ENCODE data around the gene SH2D4B. TPM values are rescaled to one million over a fixed set of nuclear protein-coding genes. Genes with fewer than 3 reads are reported as not detected.

Gene SH2D4B
- total and polyA plus RNA-seq, 7 donors = 0.06 to 0.33 TPM; not detected in 5

DNA sequence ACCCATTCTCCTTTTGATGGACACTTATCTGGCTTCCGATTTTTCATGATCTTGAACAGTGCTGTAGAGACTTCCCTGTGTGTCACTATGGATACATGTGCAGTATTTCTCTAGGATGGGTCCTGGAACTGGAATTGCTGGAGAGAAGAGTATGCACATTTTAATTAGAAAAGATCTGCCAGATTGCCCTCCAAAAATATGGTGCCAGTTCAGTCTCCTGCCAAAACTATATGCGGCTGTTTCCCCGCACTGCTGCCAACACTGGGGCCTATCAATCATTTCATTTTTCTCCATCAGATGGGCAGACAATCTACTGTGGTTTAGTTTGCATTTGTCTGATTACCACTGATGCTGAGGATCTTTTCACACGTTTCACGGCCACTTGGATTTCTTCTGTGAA lies 105.0 kb downstream of the SH2D4B start:
- WGBS, 2 donors = 89 to 94% methylated on average over 5 of the region's 5 CpGs
- DNase-seq = no peak
- Histone ChIP-seq H3K27ac (no peak overlapping the region), H3K9me3 (no peaks in the 10 kb centered on the region), H3K27me3 (no peaks in the 10 kb centered on the region), H3K4me3 (no peak overlapping the region), H3K4me1 (no peaks in the 10 kb centered on the region), H3K36me3 (no peaks in the 10 kb centered on the region)
- TF ChIP-seq EP300 (IDR thresholded peaks at IDR 0.05) (no peak), POLR2A (IDR thresholded peaks at IDR 0.05) (no peak), POLR2AphosphoS5 (IDR thresholded peaks at IDR 0.05) (no peak)
- TF ChIP-seq, protein P1, sequence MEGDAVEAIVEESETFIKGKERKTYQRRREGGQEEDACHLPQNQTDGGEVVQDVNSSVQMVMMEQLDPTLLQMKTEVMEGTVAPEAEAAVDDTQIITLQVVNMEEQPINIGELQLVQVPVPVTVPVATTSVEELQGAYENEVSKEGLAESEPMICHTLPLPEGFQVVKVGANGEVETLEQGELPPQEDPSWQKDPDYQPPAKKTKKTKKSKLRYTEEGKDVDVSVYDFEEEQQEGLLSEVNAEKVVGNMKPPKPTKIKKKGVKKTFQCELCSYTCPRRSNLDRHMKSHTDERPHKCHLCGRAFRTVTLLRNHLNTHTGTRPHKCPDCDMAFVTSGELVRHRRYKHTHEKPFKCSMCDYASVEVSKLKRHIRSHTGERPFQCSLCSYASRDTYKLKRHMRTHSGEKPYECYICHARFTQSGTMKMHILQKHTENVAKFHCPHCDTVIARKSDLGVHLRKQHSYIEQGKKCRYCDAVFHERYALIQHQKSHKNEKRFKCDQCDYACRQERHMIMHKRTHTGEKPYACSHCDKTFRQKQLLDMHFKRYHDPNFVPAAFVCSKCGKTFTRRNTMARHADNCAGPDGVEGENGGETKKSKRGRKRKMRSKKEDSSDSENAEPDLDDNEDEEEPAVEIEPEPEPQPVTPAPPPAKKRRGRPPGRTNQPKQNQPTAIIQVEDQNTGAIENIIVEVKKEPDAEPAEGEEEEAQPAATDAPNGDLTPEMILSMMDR (IDR thresholded peaks at IDR 0.05) = no peak
- intact Hi-C loops (cut with DNase I) = no loop called here

DNA sequence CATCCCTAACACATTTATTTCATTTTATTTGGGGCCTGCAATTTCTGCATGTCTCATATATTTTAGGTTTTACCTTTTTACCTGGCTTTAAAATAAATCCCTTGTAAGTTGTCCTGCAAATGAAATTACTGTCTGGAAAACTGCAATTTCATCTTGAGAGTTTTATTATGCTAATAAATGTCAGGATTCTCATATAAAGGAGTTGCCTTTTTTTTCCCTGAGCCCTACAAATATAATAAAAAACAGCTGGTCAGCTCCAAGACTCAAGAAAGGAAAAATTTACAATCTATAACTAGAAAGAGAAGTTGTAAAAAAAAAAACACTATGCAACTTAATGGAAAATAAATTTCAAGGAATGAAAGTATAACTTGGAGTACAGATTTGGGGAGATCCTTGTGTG lies 108.7 kb downstream of the SH2D4B start:
- H3K4me1 ChIP-seq = no peaks in the 10 kb centered on the region
- no peak for TF ChIP-seq POLR2A (IDR thresholded peaks at IDR 0.05)
- TF ChIP-seq, protein P1 (IDR thresholded peaks at IDR 0.05) = no peak
- no peaks in the 10 kb centered on the region for H3K36me3 ChIP-seq
- no peak for DNase-seq
- H3K27me3 ChIP-seq = no peaks in the 10 kb centered on the region
- H3K9me3 ChIP-seq = no peaks in the 10 kb centered on the region
- intact Hi-C loops (cut with DNase I) = no loop called here
- no peak overlapping the region for H3K27ac ChIP-seq
- H3K4me3 ChIP-seq = no peak overlapping the region

DNA sequence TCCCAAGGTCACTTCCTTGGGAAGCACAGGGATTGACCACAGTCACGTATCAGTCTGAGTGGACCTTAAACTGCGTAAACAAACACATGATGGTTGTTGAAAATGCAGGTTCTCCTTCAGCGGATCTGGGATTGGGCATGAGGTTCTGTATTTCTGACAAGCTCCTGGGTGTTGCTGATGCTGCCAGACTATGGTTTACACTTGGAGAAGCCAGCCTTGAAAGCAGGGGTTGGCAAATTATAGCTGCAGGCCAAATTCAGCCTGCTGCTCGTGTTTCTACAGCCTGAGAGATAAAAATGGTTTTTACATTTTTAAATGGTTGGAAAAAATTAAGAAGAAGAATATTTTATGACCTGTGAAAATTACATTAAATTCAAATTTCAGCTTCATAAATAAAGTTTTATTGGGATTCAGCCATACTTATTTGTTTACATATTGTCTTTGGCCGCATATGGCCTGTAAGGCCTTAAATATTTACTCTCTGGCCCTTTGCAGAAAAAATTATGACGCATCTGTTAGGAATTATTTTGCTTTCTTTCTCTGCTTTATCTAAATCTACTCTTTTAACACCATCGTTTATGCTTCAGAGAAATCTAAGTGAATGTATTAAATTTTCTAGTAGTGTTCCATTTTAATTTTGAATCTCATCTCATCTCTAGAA lies 109.6 kb downstream of the SH2D4B start:
- intact Hi-C loops (cut with DNase I) = no loop called here
- 66 to 78% methylated on average over 7 of the region's 7 CpGs for WGBS, 2 donors
- Histone ChIP-seq H3K27ac (no peak overlapping the region), H3K4me1 (no peaks in the 10 kb centered on the region), H3K27me3 (no peaks in the 10 kb centered on the region), H3K4me3 (no peak overlapping the region), H3K36me3 (no peaks in the 10 kb centered on the region), H3K9me3 (no peaks in the 10 kb centered on the region)
- TF ChIP-seq EP300 (IDR thresholded peaks at IDR 0.05) (no peak), POLR2A (IDR thresholded peaks at IDR 0.05) (no peak), POLR2AphosphoS5 (IDR thresholded peaks at IDR 0.05) (no peak)
- TF ChIP-seq, protein P1 (IDR thresholded peaks at IDR 0.05) = no peak
- DNase-seq = no peak

DNA sequence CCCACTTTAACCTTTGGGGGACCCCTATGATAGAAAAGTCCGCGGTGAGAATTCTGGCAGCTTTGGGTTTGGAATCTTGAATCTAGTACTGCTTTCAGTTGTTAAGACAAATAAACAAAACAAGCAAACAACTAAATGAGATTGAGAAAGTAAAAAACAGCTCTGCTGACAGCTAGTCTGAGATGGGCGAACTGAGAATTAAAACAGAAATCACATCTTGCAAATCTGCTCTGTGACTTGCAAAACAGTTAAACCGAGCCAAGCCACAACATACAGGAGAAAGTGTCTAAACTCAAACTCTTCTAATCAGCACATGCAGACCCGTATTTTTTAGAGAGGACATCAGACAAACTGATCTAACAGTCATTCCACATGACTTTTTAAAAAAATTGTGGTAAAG lies 110.4 kb downstream of the SH2D4B start:
- Histone ChIP-seq H3K9me3 (no peaks in the 10 kb centered on the region), H3K36me3 (no peaks in the 10 kb centered on the region), H3K27me3 (no peaks in the 10 kb centered on the region), H3K27ac (no peak overlapping the region), H3K4me1 (no peaks in the 10 kb centered on the region), H3K4me3 (no peak overlapping the region)
- 81 to 82% methylated on average over 5 of the region's 5 CpGs for WGBS, 2 donors
- intact Hi-C loops (cut with DNase I) = no loop called here
- DNase-seq = no peak
- no peak for TF ChIP-seq POLR2A (IDR thresholded peaks at IDR 0.05)
- TF ChIP-seq POLR2AphosphoS5 (IDR thresholded peaks at IDR 0.05) = no peak
- TF ChIP-seq, protein P1 (IDR thresholded peaks at IDR 0.05) = no peak
- TF ChIP-seq EP300 (IDR thresholded peaks at IDR 0.05) = no peak

DNA sequence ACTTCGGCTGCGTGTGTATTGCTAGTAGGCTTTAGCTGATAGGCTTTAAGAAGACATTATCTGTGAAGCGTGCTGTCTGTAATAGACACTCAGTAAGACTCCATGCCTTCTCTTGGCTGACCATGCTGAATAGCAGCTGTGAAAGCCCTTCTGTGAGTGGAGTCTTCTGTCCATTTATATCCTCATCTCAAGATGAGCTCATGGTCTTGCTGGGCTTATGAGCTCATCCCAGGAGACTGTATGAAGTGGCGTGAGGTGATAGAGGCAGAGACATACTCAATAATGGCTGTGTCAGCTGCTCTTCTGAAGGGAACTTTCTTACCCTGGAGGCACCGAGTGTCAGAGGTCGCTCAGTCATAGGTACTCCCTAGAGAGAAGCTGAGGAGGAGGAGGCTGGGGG lies 111.5 kb downstream of the SH2D4B start:
- H3K9me3 ChIP-seq = peaks cover 0 to 4% (median 2%) of the 10 kb centered on the region in 4 donors
- no peaks in the 10 kb centered on the region for H3K36me3 ChIP-seq
- intact Hi-C loops (cut with DNase I) = no loop called here
- DNase-seq = no peak
- H3K27ac ChIP-seq = no peak overlapping the region
- H3K27me3 ChIP-seq = no peaks in the 10 kb centered on the region
- TF ChIP-seq, protein P1 (IDR thresholded peaks at IDR 0.05) = no peak
- TF ChIP-seq POLR2A (IDR thresholded peaks at IDR 0.05) (no peak), EP300 (IDR thresholded peaks at IDR 0.05) (no peak), POLR2AphosphoS5 (IDR thresholded peaks at IDR 0.05) (no peak)
- no peaks in the 10 kb centered on the region for H3K4me1 ChIP-seq
- WGBS, 2 donors = 92 to 95% methylated on average over 6 of the region's 6 CpGs
- H3K4me3 ChIP-seq = no peak overlapping the region

All from sigmoid colon (tissue), 7 donors.